Calu3 (cell line): Measurements from ENCODE around the gene MEI4. TPM values are rescaled to one million over a fixed set of nuclear protein-coding genes. Genes with fewer than 3 reads are reported as not detected.

ENCODE experiments used
- BruUV-seq: library from RNA; stranded (reverse); fragments of 400-500 nt; replicated peaks from 2 replicates; lab custom pipeline; 2021; lab: Mats Ljungman, UMichigan
- CTCF ChIA-PET: fragments of 300-600 bp; sonication (Branson Sonifier 250); formaldehyde crosslinking; loops from one replicate; lab custom pipeline; 2022; ENCODE audit warnings: antibody characterized with exemption; lab: Charles Lee
- DNase-seq: peaks from one replicate; pipeline ENCODE4 v3.0.0; 2022
- H3K27ac Mint-ChIP-seq: one replicate; pipeline ENCODE4 v1.8.0; 2022; ENCODE audit warnings: mixed read lengths; ENCODE audit not compliant: unreplicated experiment
- H3K27me3 Mint-ChIP-seq: one replicate; pipeline ENCODE4 v1.8.0; 2022; ENCODE audit warnings: mixed read lengths; ENCODE audit not compliant: unreplicated experiment
- H3K36me3 Mint-ChIP-seq: one replicate; pipeline ENCODE4 v1.8.0; 2022; ENCODE audit warnings: mild to moderate bottlenecking, moderate library complexity, mixed read lengths; ENCODE audit not compliant: insufficient read depth, unreplicated experiment
- H3K4me1 Mint-ChIP-seq: one replicate; pipeline ENCODE4 v1.8.0; 2022; ENCODE audit warnings: mild to moderate bottlenecking, low read depth, mixed read lengths; ENCODE audit not compliant: unreplicated experiment
- H3K4me3 Mint-ChIP-seq: one replicate; pipeline ENCODE4 v1.8.0; 2022; ENCODE audit warnings: mild to moderate bottlenecking, low read depth, moderate library complexity, mixed read lengths; ENCODE audit not compliant: unreplicated experiment
- H3K9me3 Mint-ChIP-seq: one replicate; pipeline ENCODE4 v1.8.0; 2022; ENCODE audit warnings: low read depth, mixed read lengths; ENCODE audit not compliant: unreplicated experiment
- intact Hi-C: fragments of 100-400 bp; cut with micrococcal nuclease; formaldehyde crosslinking; loops from one replicate; pipeline ENCODE4 v1.10.0; 2022; ENCODE audit not compliant: unreplicated experiment
- total RNA-seq: library from RNA; stranded (reverse); gene quantifications from 2 replicates; pipeline ENCODE4 v1.2.3, GENCODE V29; 2022
- TF ChIP-seq, protein P1 (sequence below): fragments of 200-600 bp; IDR thresholded peaks from one replicate; pipeline ENCODE4 v1.8.0; 2022; ENCODE audit warnings: antibody characterized with exemption; ENCODE audit not compliant: unreplicated experiment

The MEI4 gene
- total RNA-seq, 1 experiment from 2014 or later, result 0.09 TPM

GRCh38 chr6:77814119-77814518, 161.3 kb downstream of the MEI4 start:
- CTCF ChIA-PET, result no interaction called here
- H3K4me1 Mint-ChIP-seq, result no peaks in the 10 kb centered on the region
- H3K27me3 Mint-ChIP-seq, result no peaks in the 10 kb centered on the region
- no peaks in the 10 kb centered on the region for H3K36me3 Mint-ChIP-seq
- no peaks in the 10 kb centered on the region for H3K9me3 Mint-ChIP-seq
- no peak for DNase-seq
- TF ChIP-seq, protein P1, sequence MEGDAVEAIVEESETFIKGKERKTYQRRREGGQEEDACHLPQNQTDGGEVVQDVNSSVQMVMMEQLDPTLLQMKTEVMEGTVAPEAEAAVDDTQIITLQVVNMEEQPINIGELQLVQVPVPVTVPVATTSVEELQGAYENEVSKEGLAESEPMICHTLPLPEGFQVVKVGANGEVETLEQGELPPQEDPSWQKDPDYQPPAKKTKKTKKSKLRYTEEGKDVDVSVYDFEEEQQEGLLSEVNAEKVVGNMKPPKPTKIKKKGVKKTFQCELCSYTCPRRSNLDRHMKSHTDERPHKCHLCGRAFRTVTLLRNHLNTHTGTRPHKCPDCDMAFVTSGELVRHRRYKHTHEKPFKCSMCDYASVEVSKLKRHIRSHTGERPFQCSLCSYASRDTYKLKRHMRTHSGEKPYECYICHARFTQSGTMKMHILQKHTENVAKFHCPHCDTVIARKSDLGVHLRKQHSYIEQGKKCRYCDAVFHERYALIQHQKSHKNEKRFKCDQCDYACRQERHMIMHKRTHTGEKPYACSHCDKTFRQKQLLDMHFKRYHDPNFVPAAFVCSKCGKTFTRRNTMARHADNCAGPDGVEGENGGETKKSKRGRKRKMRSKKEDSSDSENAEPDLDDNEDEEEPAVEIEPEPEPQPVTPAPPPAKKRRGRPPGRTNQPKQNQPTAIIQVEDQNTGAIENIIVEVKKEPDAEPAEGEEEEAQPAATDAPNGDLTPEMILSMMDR, result no peak
- H3K27ac Mint-ChIP-seq, result no peak overlapping the region
- no peak overlapping the region for H3K4me3 Mint-ChIP-seq
- intact Hi-C loops, result no loop called here
- BruUV-seq, result no TSS peak

DNA sequence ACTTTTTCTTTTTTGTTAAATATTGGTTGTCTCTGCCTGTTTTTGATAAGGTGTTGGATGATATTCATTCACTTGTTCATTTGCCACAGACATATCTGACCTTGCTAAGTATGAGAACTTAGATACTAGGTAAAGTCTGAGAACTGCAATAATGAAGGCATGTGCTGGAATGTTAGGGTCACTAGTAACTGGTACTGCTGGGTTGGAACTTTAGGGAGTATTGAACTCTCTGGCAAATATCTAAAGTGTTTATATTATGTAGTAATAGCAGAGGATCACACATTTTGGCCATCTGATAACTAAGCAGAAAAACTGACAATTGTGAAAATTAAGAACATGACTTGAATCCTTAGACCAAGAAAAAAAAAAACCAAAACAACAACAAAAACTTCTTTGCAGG, 162.7 kb downstream of the MEI4 start:
- Mint-ChIP-seq H3K9me3 (no peaks in the 10 kb centered on the region), H3K36me3 (no peaks in the 10 kb centered on the region), H3K27me3 (no peaks in the 10 kb centered on the region), H3K4me1 (no peaks in the 10 kb centered on the region), H3K27ac (no peak overlapping the region), H3K4me3 (no peak overlapping the region)
- CTCF ChIA-PET, result no interaction called here
- TF ChIP-seq, protein P1, result no peak
- BruUV-seq, result no TSS peak
- DNase-seq, result no peak
- intact Hi-C loops, result no loop called here

DNA sequence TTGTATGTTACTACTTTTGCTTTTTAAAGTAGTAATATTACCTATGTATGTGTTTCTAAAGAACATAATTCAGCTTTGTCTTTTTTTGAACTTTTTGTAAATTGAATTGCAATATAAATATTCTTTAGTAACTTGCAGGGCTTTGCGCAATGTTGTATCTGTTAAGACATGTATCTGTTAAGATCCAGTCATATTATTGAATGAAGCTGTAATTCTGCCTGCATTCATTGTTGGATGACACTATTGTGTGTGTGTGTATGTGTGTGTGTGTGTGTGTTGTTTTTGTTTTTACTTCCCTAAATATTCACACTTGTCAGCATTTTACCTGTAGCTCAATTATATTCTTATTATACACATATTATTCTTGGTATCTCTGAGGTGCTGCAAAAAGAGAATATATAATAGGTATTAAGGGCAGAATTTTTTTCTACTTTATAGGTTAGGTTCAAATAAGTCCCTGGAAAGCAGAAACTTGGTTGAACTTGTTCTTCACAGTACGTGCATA, 164.0 kb downstream of the MEI4 start:
- no peak for DNase-seq
- H3K4me1 Mint-ChIP-seq, result no peaks in the 10 kb centered on the region
- BruUV-seq, result no TSS peak
- H3K4me3 Mint-ChIP-seq, result no peak overlapping the region
- H3K9me3 Mint-ChIP-seq, result no peaks in the 10 kb centered on the region
- CTCF ChIA-PET, result no interaction called here
- TF ChIP-seq, protein P1, result no peak
- intact Hi-C loops, result no loop called here
- H3K27ac Mint-ChIP-seq, result no peak overlapping the region
- no peaks in the 10 kb centered on the region for H3K36me3 Mint-ChIP-seq
- H3K27me3 Mint-ChIP-seq, result no peaks in the 10 kb centered on the region

GRCh38 chr6:77822265-77822664, 169.4 kb downstream of the MEI4 start:
- Mint-ChIP-seq H3K9me3 (no peaks in the 10 kb centered on the region), H3K27me3 (no peaks in the 10 kb centered on the region), H3K4me1 (no peaks in the 10 kb centered on the region), H3K27ac (no peak overlapping the region), H3K36me3 (no peaks in the 10 kb centered on the region), H3K4me3 (no peak overlapping the region)
- CTCF ChIA-PET, result interaction anchor here (0.7 kb wide), 1 partner anchor 767 kb away, joined by 4 read pairs; no protein-coding TSS in a partner anchor
- intact Hi-C loops, result no loop called here
- BruUV-seq, result no TSS peak
- TF ChIP-seq, protein P1, result no peak
- DNase-seq, result no peak
